Vagina (tissue), 2 donors: Measurements from ENCODE around the gene STXBP6.

Experiments used
- CTCF ChIP-seq, 3 experiments: fragments of 450-650 bp in 2 of 3; fragments of 200-600 bp in 1 of 3; sonication (generic) in 1 of 3; IDR thresholded peaks; one replicate each; pipeline ENCODE4 v1.5.1; 2017 to 2019; ENCODE audit warnings: antibody characterized with exemption in 3 of 3, mild to moderate bottlenecking in 2 of 3, moderate library complexity in 2 of 3
- POLR2A ChIP-seq, 2 donors: fragments of 450-650 bp; IDR thresholded peaks; one replicate each; pipeline ENCODE4 v1.6.1; 2017; ENCODE audit warnings: antibody characterized with exemption in 2 of 2, mild to moderate bottlenecking in 2 of 2, moderate library complexity in 2 of 2
- POLR2AphosphoS5 ChIP-seq, 2 donors: sonication (generic); formaldehyde crosslinking; IDR thresholded peaks; one replicate each; pipeline ENCODE4 v1.9.0; 2017; ENCODE audit warnings: antibody characterized with exemption in 2 of 2, mild to moderate bottlenecking in 2 of 2, low read depth in 1 of 2; ENCODE audit not compliant: insufficient read depth in 1 of 2

- TF ChIP-seq CTCF (IDR thresholded peaks at IDR 0.05), result no peak
- no peak for TF ChIP-seq POLR2A (IDR thresholded peaks at IDR 0.05)
- TF ChIP-seq POLR2AphosphoS5 (IDR thresholded peaks at IDR 0.05; ENCODE audit: insufficient read depth in 1 of 2, low read depth in 1 of 2), result no peak
Observed at GRCh38 chr14:24783791-24784190, 266.2 kb downstream of the STXBP6 start.
